CD4-positive, alpha-beta T cell treated with Interleukin-2 at 100 ng/mL for 4 hours (primary cell): ENCODE data around the gene OR8B2.
"Not testable (repeated sequence)": the region's sequence is repeated elsewhere in the genome, so short reads cannot be mapped to it uniquely, and the experiment has no call there.

Source experiments
- DNase-seq: peaks from one replicate; pipeline ENCODE4 v3.0.0-alpha.2; 2020; ENCODE audit warnings: low spot score

The OR8B2 gene

GRCh38 chr11:124384399-124384798 lies at the start of gene OR8B2:
Gene OR8B2, minus strand, starts transcription at chr11:124384499. Its CDS starts 1,156 bp downstream, at chr11:124383343.
- no peak for DNase-seq

GRCh38 chr11:124429599-124429998 lies 45.3 kb upstream of the OR8B2 start:
- no peak for DNase-seq

- DNase-seq, result no peak
These were observed 40.2 kb upstream of the OR8B2 start, which contains the start of gene OR8B4 for GRCh38 chr11:124424384-124424921. Gene OR8B4, minus strand, starts transcription at chr11:124424871. Its CDS starts 0 bp downstream, at chr11:124424871.

GRCh38 chr11:124421043-124421442 lies 36.7 kb upstream of the OR8B2 start:
- DNase-seq, result no peak

GRCh38 chr11:124415356-124415923 lies 31.1 kb upstream of the OR8B2 start:
- DNase-seq, result peak; percentile 6

GRCh38 chr11:124409906-124410305 lies 25.6 kb upstream of the OR8B2 start:
- DNase-seq, result no peak

- DNase-seq, result no peak
These were observed 21.3 kb upstream of the OR8B2 start for GRCh38 chr11:124405581-124405980.

- DNase-seq, result not testable (repeated sequence)
These were observed 18.9 kb upstream of the OR8B2 start for GRCh38 chr11:124403186-124403585.

GRCh38 chr11:124402326-124402922 lies 18.1 kb upstream of the OR8B2 start:
- peak; percentile 36 for DNase-seq

- no peak for DNase-seq
These were observed 14.6 kb upstream of the OR8B2 start, which contains the start of gene OR8B3 for GRCh38 chr11:124398924-124399323. Gene OR8B3, minus strand, starts transcription at chr11:124399024. Its CDS starts 1,673 bp downstream, at chr11:124397351.

- not testable (repeated sequence) for DNase-seq
These were observed 12.5 kb upstream of the OR8B2 start for GRCh38 chr11:124396847-124397246.

GRCh38 chr11:124394408-124394807 lies 10.1 kb upstream of the OR8B2 start:
- DNase-seq, result no peak

- DNase-seq, result not testable (repeated sequence)
These were observed 1.4 kb downstream of the OR8B2 start for GRCh38 chr11:124382857-124383256.

GRCh38 chr11:124380585-124380984 lies 3.7 kb downstream of the OR8B2 start:
- no peak for DNase-seq

- no peak for DNase-seq
These were observed 8.0 kb downstream of the OR8B2 start for GRCh38 chr11:124376280-124376679.

- no peak for DNase-seq
These were observed 24.7 kb downstream of the OR8B2 start for GRCh38 chr11:124359566-124359965.

- DNase-seq, result no peak
These were observed 37.9 kb downstream of the OR8B2 start for GRCh38 chr11:124346311-124346955.

- no peak for DNase-seq
These were observed 40.0 kb downstream of the OR8B2 start for GRCh38 chr11:124344346-124344745.

- DNase-seq, result no peak
These were observed 44.2 kb downstream of the OR8B2 start for GRCh38 chr11:124340142-124340447.

- no peak for DNase-seq
These were observed 44.7 kb downstream of the OR8B2 start for GRCh38 chr11:124339396-124340141.
